ENCODE measurements around the gene OR2W1.
A peak's percentile ranks its signal among the peaks of the same experiment; 100 is the strongest.

The OR2W1 gene

DNA sequence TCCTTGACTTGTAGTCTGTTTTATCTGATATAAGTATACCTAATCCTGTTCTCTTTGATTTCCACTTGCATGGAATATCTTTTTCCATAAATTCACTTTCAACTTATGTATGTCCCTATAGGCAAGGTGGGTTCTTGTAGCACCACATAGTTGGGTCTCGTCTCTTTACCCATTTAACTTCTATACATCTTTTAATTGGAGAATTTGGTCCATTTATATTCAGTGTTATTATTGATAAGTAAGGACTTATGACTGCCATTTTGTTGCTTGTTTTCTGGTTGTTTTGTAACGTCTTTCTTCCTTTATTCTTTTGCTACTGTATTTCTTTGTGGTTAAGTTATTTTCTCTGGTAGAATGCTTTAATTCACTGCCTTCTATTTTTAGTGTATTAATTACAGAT lies 25.3 kb downstream of the OR2W1 start:
- no peak for DNase-seq (ENCODE audit: low read depth)
- TF ChIP-seq, protein P1, sequence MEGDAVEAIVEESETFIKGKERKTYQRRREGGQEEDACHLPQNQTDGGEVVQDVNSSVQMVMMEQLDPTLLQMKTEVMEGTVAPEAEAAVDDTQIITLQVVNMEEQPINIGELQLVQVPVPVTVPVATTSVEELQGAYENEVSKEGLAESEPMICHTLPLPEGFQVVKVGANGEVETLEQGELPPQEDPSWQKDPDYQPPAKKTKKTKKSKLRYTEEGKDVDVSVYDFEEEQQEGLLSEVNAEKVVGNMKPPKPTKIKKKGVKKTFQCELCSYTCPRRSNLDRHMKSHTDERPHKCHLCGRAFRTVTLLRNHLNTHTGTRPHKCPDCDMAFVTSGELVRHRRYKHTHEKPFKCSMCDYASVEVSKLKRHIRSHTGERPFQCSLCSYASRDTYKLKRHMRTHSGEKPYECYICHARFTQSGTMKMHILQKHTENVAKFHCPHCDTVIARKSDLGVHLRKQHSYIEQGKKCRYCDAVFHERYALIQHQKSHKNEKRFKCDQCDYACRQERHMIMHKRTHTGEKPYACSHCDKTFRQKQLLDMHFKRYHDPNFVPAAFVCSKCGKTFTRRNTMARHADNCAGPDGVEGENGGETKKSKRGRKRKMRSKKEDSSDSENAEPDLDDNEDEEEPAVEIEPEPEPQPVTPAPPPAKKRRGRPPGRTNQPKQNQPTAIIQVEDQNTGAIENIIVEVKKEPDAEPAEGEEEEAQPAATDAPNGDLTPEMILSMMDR (IDR thresholded peaks at IDR 0.05; ENCODE audit: insufficient read depth, low read depth, low read length, missing control alignments), result no peak
- H3K4me3 ChIP-seq (ENCODE audit: low read length), result no peak overlapping the region

DNA sequence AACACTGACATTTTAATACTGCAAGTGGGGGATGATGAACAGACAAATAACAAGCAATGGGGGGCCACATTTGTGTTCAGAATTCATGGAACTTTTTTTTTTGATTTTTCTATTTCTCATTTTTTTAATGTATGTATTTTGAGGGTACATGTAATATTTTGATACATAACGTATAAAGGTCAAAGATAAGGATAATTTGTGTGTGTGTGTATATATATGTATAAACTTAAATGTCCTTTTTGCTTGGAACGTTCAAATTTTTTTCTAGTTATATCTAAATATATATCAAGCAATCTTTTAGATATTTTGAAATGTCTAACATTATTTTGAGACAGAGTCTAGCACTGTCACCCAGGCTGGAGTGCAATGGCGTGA lies 27.6 kb downstream of the OR2W1 start:
- TF ChIP-seq, protein P1 (IDR thresholded peaks at IDR 0.05; ENCODE audit: insufficient read depth, low read depth, low read length, missing control alignments), result no peak
- DNase-seq (ENCODE audit: low read depth), result no peak
- no peak overlapping the region for H3K4me3 ChIP-seq (ENCODE audit: low read length)

DNA sequence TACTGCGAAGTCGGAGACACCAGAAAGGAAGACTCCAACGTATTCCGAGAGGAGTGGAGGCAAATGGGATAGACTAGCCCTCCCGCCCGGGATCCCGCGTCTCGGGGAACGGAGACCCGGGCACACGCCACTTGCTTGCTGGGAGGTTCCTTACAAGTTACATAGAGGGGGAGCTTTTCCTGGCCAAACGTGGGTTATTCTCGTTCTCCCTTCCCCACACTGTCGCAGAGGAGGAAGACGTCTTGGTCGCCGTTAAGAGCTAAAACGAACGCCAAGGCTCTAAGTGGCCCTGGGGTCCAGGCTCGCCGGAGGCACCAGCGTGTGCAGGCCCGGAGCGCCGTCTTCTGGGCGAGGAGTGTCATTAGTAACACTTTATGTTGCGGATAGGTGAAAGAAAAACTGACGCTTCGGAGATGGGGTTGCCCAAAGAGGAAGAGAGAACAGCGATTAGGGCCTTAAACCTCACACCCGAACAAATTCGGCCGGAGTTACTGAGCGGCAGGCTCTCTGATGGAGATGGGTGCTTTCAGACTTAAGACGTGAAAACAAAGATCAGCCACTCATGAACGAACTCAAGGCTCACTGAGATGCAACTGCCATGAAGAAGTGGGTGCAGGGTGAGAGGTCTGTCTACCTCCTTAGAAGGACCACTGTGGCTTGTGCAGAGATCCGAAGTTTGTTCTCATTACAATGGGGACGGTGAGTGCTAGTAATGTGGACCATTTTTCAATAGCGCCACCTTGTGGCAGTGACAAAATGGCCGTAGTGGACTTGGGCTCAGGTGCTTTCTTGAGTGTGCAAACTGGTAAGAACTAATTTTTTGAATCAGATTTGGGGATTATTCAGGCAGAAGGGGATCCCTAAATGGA lies 28.2 kb downstream of the OR2W1 start:
- TF ChIP-seq, protein P1 (IDR thresholded peaks at IDR 0.05; ENCODE audit: insufficient read depth, low read depth, low read length, missing control alignments), result peak; percentile 84
- DNase-seq (ENCODE audit: low read depth), result peak; percentile 85
- H3K4me3 ChIP-seq (ENCODE audit: low read length), result peak overlapping the region; percentile 69

- TF ChIP-seq, protein P1 (IDR thresholded peaks at IDR 0.05; ENCODE audit: insufficient read depth, low read depth, low read length, missing control alignments), result no peak
- H3K4me3 ChIP-seq (ENCODE audit: low read length), result peak overlapping the region; percentile 14
- no peak for DNase-seq (ENCODE audit: low read depth)
Observed at GRCh38 chr6:29014729-29015608, 30.0 kb downstream of the OR2W1 start.

GRCh38 chr6:29011276-29011734 lies 33.7 kb downstream of the OR2W1 start:
- DNase-seq (ENCODE audit: low read depth), result peak; percentile 51
- H3K4me3 ChIP-seq (ENCODE audit: low read length), result peak overlapping the region; percentile 54
- TF ChIP-seq, protein P1 (IDR thresholded peaks at IDR 0.05; ENCODE audit: insufficient read depth, low read depth, low read length, missing control alignments), result no peak

GRCh38 chr6:29009358-29009757 lies 35.6 kb downstream of the OR2W1 start:
- TF ChIP-seq, protein P1 (IDR thresholded peaks at IDR 0.05; ENCODE audit: insufficient read depth, low read depth, low read length, missing control alignments), result no peak
- H3K4me3 ChIP-seq (ENCODE audit: low read length), result no peak overlapping the region
- no peak for DNase-seq (ENCODE audit: low read depth)
